ENCODE measurements around the gene MRTFA. TPM values are rescaled to one million over a fixed set of nuclear protein-coding genes. Genes with fewer than 3 reads are reported as not detected.
"Not testable (repeated sequence)": the region's sequence is repeated elsewhere in the genome, so short reads cannot be mapped to it uniquely, and the experiment has no call there.

Gene MRTFA
- total RNA-seq, 1 donor from 2014 or later, result 26.7 TPM

DNA sequence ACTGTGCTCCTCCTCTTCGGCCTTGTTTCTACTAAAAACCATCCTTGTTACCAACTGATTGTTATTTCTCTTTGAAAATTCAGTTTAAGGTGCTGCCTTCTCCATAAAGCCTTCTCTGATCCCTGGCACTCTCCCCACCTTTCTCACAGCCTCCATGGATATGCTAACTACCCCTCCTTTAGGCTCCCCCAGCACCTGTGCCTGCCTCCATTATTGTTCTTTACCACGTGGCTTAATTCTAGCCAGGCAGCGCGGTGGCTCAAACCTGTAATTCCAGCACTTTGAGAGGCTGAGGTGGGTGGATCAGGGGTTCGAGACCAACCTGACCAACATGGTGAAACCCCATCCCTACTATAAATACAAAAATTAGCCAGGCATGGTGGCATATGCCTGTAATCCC, 96.3 kb downstream of the MRTFA start:
- intact Hi-C loops (cut with DNase I), result no loop called here
- no peak for DNase-seq (ENCODE audit: missing footprints)
- ATAC-seq, result no peak

DNA sequence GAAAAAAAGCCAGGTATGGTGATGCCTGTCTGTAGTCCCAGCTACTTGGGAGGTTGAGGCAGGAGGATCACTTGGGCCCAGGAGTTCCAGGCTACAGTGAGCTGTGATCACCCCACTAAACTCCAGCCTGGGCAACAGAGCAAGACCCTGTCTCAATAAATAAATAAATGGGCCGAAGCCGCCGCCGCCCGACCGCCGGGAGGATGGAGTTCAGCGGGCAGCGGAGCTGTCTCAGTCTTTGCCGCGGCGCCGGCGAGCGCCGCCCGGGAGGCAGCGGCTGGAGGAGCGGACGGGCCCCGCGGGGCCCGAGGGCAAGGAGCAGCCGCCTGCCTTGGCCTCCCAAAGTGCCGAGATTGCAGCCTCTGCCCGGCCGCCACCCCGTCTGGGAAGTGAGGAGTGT, 100.4 kb downstream of the MRTFA start:
- intact Hi-C loops (cut with DNase I); ATAC-seq; DNase-seq (ENCODE audit: missing footprints): not testable (repeated sequence)

- DNase-seq (ENCODE audit: missing footprints) (no peak), ATAC-seq (no peak)
- intact Hi-C loops (cut with DNase I), result no loop called here
Measured at GRCh38 chr22:40535642-40536041, 100.9 kb downstream of the MRTFA start.

- intact Hi-C loops (cut with DNase I), result no loop called here
- ATAC-seq (no peak), DNase-seq (ENCODE audit: missing footprints) (no peak)
Measured at GRCh38 chr22:40535189-40535512, 101.4 kb downstream of the MRTFA start.

DNA sequence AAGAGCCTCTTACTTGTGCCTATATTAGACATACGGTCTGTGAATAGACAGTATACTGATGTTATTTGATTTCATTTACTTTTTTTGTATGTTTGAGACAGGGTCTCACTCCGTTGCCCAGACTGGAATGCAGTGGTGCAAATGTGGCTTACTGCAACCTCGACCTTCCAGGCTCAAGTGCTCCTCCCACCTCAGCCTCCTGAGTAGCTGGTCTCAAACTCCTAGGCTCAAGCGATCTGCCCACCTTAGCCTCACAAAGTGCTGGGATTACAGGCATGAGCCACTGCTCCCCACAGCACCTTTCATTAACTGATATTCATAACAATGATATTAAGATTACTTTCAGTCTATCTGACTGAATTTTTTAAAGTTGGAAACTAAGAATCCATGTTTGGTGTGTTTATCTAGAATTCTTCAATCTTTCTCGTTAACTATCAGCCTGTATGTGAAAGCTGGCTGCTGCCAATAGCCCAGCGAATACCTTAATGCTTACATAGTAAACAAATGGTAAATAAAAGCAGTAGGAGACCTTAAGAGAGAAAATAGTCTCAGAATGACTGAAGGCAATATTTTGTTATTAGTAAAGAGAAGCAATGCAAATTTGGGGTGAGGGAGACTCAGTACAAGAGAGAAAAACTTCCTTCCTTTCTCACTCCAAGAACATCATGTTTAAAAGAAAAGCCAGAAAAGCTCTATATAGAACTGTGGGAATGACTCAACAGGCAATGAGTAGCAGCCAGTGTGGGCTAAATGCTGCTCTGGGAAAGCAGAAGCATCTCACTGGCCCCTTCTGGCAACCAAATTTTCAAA, 101.9 kb downstream of the MRTFA start:
- DNase-seq (ENCODE audit: missing footprints) (no peak), ATAC-seq (peak; percentile 54)
- intact Hi-C loops (cut with DNase I), result no loop called here

- DNase-seq (ENCODE audit: missing footprints) (no peak), ATAC-seq (peak; percentile 51)
- intact Hi-C loops (cut with DNase I), result no loop called here
Measured at GRCh38 chr22:40533712-40534378, 102.7 kb downstream of the MRTFA start.

- intact Hi-C loops (cut with DNase I), result no loop called here
- DNase-seq (ENCODE audit: missing footprints) (no peak), ATAC-seq (no peak)
Measured at GRCh38 chr22:40531951-40532900, 104.3 kb downstream of the MRTFA start.

GRCh38 chr22:40530391-40530790, 106.1 kb downstream of the MRTFA start:
- ATAC-seq; intact Hi-C loops (cut with DNase I): not testable (repeated sequence)
- DNase-seq (ENCODE audit: missing footprints), result peak; percentile 22

DNA sequence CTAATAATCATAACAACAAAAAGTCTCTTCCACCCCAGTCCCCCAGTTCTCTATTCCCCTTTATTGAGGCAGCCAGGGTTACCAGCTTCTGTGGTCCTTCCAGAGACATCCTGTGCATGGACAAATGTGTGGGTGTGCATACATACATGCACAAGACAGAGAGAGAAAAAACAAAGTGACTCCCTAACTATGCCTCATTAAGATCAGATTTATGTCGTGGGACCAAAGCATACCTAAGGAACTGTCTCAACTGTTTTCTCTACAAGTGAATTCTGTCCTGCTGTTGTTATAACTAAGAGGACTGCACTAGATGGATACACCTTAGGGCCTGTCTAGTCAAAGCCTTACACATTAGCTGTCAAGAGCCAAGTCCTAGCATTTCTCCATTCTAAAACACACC, 106.7 kb downstream of the MRTFA start:
- DNase-seq (ENCODE audit: missing footprints), result no peak
- intact Hi-C loops (cut with DNase I), result loop anchor here (5.0 kb wide), 1 partner anchor 93 kb away; no protein-coding TSS in a partner anchor
- no peak for ATAC-seq

- DNase-seq (ENCODE audit: missing footprints) (no peak), ATAC-seq (no peak)
- intact Hi-C loops (cut with DNase I), result loop anchor here (2.0 to 5.0 kb wide), 3 partner anchors 90 to 118 kb away; partner anchors contain the start of gene MRTFA
Measured at GRCh38 chr22:40526960-40527359, 109.6 kb downstream of the MRTFA start.

- ATAC-seq (no peak), DNase-seq (ENCODE audit: missing footprints) (peak; percentile 69)
- intact Hi-C loops (cut with DNase I), result loop anchor here (5.0 kb wide), 1 partner anchor 88 kb away; no protein-coding TSS in a partner anchor
Measured at GRCh38 chr22:40525250-40525884, 111.2 kb downstream of the MRTFA start.

- DNase-seq (ENCODE audit: missing footprints) (no peak), ATAC-seq (no peak)
- intact Hi-C loops (cut with DNase I), result loop anchor here (5.0 kb wide), 1 partner anchor 87 kb away; no protein-coding TSS in a partner anchor
Measured at GRCh38 chr22:40524392-40525249, 111.9 kb downstream of the MRTFA start.

DNA sequence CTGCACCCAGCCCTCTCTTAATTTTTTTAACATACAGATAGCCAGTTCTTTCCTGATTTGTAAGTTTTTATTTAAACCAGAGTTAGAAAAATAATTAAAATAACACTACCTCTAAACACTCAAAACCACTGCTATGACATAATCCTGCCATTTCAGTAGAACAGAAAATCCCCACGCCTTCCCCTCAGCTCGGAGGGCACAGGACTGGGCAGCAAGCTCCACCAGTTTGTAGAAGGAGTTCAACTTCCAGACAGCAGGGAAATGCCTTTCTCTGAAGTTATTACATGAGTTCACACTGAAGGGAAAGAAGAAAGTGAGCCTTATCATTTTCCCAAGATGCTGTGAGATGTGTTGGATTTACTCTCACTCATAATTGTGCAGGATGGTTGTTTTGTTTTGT, 114.4 kb downstream of the MRTFA start:
- intact Hi-C loops (cut with DNase I), result no loop called here
- no peak for ATAC-seq
- no peak for DNase-seq (ENCODE audit: missing footprints)

GRCh38 chr22:40521046-40521445, 115.5 kb downstream of the MRTFA start:
- DNase-seq (ENCODE audit: missing footprints), result no peak
- ATAC-seq, result no peak
- intact Hi-C loops (cut with DNase I), result no loop called here

- intact Hi-C loops (cut with DNase I), result no loop called here
- DNase-seq (ENCODE audit: missing footprints), result no peak
- ATAC-seq, result no peak
Measured at GRCh38 chr22:40520562-40520961, 116.0 kb downstream of the MRTFA start.

GRCh38 chr22:40519948-40520331, 116.6 kb downstream of the MRTFA start:
- no peak for ATAC-seq
- no peak for DNase-seq (ENCODE audit: missing footprints)
- intact Hi-C loops (cut with DNase I), result no loop called here

DNA sequence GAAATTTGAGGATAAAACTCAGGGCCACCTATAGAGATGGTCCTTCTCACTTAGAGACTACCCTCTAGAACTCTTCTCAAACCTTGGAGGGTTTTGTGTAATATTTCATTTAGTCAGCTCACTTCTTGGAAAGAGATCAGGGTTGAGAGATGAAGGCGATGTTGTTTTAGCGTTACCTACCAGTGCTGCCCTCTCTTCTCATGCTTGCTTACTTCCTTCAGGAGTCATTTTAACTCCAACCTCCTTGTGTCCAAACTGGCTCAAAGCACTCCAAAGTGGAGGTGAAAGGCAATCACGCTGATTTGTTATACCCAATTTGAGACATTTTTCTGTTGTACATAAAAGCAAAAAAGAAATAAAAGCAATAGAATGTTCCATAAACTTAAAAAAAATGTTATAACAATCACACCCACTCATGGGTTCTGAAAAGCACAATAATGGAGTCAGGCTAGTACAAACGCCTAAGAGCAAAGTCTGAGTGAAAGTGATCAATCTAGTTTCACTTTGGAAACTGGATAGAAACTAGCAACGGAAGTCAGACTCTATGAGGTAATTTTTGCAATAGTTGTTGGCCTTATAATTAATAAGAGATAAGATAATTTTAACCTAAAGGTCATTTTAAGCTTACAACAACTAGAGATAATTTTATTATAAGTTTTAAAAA, 117.1 kb downstream of the MRTFA start:
- ATAC-seq (no peak), DNase-seq (ENCODE audit: missing footprints) (no peak)
- intact Hi-C loops (cut with DNase I), result no loop called here
